Natural killer cell (primary cell): Measurements from ENCODE around the gene IPPK. TPM values are rescaled to one million over a fixed set of nuclear protein-coding genes. Genes with fewer than 3 reads are reported as not detected.

ENCODE experiments used
- ATAC-seq, 3 donors: fragments of 150-1000 bp in 2 of 3; fragments of 200-7000 bp in 1 of 3; cut with Tn5 transposase; 1 replicate in 1 of 3; 2 replicates in 2 of 3; pipeline ENCODE4 v1.10.0; 2021; ENCODE audit warnings: mild to moderate bottlenecking in 2 of 3, moderate library complexity in 2 of 3
- DNase-seq, 2 donors: peaks; one replicate each; pipeline versions ENCODE4 v3.0.0 to v3.0.0-alpha.2; 2013 to 2021; ENCODE audit warnings: mixed read lengths in 1 of 2
- H3K27ac ChIP-seq: one replicate; pipeline ENCODE4 v1.5.1; 2013; ENCODE audit warnings: mild to moderate bottlenecking, low read length
- H3K27me3 ChIP-seq: one replicate; pipeline ENCODE4 v1.6.1; 2013; ENCODE audit warnings: low read length; ENCODE audit not compliant: control insufficient read depth, insufficient read depth
- H3K36me3 ChIP-seq: one replicate; pipeline ENCODE4 v1.6.1; 2013; ENCODE audit warnings: low read length; ENCODE audit not compliant: control insufficient read depth, insufficient read depth
- H3K4me1 ChIP-seq: one replicate; pipeline ENCODE4 v1.6.1; 2013; ENCODE audit warnings: low read length; ENCODE audit not compliant: control insufficient read depth, insufficient read depth
- H3K4me3 ChIP-seq: one replicate; pipeline ENCODE4 v1.5.1; 2013; ENCODE audit warnings: low read length
- H3K9me3 ChIP-seq: one replicate; pipeline ENCODE4 v1.6.1; 2013; ENCODE audit warnings: low read length; ENCODE audit not compliant: control insufficient read depth, insufficient read depth
- H3K27ac Mint-ChIP-seq, 2 donors: one replicate each; pipeline ENCODE4 v1.8.0; 2022; ENCODE audit warnings: mild to moderate bottlenecking in 2 of 2, mixed read lengths in 2 of 2, moderate library complexity in 1 of 2
- H3K27me3 Mint-ChIP-seq, 2 donors: one replicate each; pipeline ENCODE4 v1.8.0; 2022; ENCODE audit warnings: low read depth in 2 of 2, mixed read lengths in 2 of 2
- H3K36me3 Mint-ChIP-seq: one replicate; pipeline ENCODE4 v1.8.0; 2022; ENCODE audit warnings: mixed read lengths
- H3K4me1 Mint-ChIP-seq, 2 donors: one replicate each; pipeline ENCODE4 v1.8.0; 2022; ENCODE audit warnings: mixed read lengths in 2 of 2
- H3K4me3 Mint-ChIP-seq: one replicate; pipeline ENCODE4 v1.8.0; 2022; ENCODE audit warnings: mild to moderate bottlenecking, moderate library complexity, mixed read lengths
- H3K9me3 Mint-ChIP-seq, 2 donors: one replicate each; pipeline ENCODE4 v1.8.0; 2022; ENCODE audit warnings: mixed read lengths in 2 of 2
- CTCF ChIP-seq: fragments of 200-600 bp; IDR thresholded peaks from one replicate; pipeline ENCODE4 v1.8.0; 2022; ENCODE audit warnings: antibody characterized with exemption
- WGBS: methylation state at CpG from one replicate; pipeline ENCODE4 v1.1.7; 2013; ENCODE audit warnings: missing lambda C conversion rate; ENCODE audit not compliant: insufficient coverage; 5-methylcytosine and 5-hydroxymethylcytosine counted together
- intact Hi-C: fragments of 100-400 bp; cut with micrococcal nuclease; formaldehyde crosslinking; loops from one replicate; pipeline ENCODE4 v1.14.2; 2022
- total RNA-seq, 4 donors: library from RNA; stranded (reverse); fragments of 120-200 nt in 1 of 4; gene quantifications; one replicate each; pipeline versions ENCODE4 v1.2.3 to v1.2.4, GENCODE V29; 2013 to 2022

The IPPK gene
- total RNA-seq, 3 donors from 2014 or later (not counting 1 experiment from before 2014, with no cell fraction given): 4.9 to 9.2 (median 6.7) TPM

- WGBS: 97% methylated on average over 3 of the region's 5 CpGs
- no peak for ATAC-seq
- no peak overlapping the region for H3K27ac ChIP-seq
- no peak for TF ChIP-seq CTCF
- Mint-ChIP-seq H3K4me3 (no peak overlapping the region), H3K9me3 (peaks cover 0 to 8% of the 10 kb centered on the region in 2 donors), H3K4me1 (no peaks in the 10 kb centered on the region), H3K27me3 (no peaks in the 10 kb centered on the region), H3K36me3 (no peaks in the 10 kb centered on the region), H3K27ac (no peak overlapping the region)
- H3K4me3 ChIP-seq: no peak overlapping the region
- no peaks in the 10 kb centered on the region for H3K4me1 ChIP-seq
- H3K9me3 ChIP-seq: no peaks in the 10 kb centered on the region
- intact Hi-C loops: no loop called here
- H3K36me3 ChIP-seq: no peaks in the 10 kb centered on the region
- no peaks in the 10 kb centered on the region for H3K27me3 ChIP-seq
- no peak for DNase-seq
These were observed 65.9 kb downstream of the IPPK start for GRCh38 chr9:92603990-92604389.

GRCh38 chr9:92603100-92603499, 66.8 kb downstream of the IPPK start:
- no peak for ATAC-seq
- WGBS: 99% methylated on average over 5 of the region's 5 CpGs
- no peak for TF ChIP-seq CTCF
- H3K9me3 Mint-ChIP-seq: peaks cover 0 to 8% of the 10 kb centered on the region in 2 donors
- H3K4me1 ChIP-seq: no peaks in the 10 kb centered on the region
- H3K27me3 ChIP-seq: no peaks in the 10 kb centered on the region
- no peak for DNase-seq
- H3K27ac ChIP-seq: no peak overlapping the region
- intact Hi-C loops: no loop called here
- H3K4me3 Mint-ChIP-seq: no peak overlapping the region
- no peaks in the 10 kb centered on the region for H3K36me3 Mint-ChIP-seq
- no peaks in the 10 kb centered on the region for H3K9me3 ChIP-seq
- H3K4me1 Mint-ChIP-seq: no peaks in the 10 kb centered on the region
- H3K36me3 ChIP-seq: no peaks in the 10 kb centered on the region
- H3K4me3 ChIP-seq: no peak overlapping the region
- H3K27ac Mint-ChIP-seq: no peak overlapping the region
- no peaks in the 10 kb centered on the region for H3K27me3 Mint-ChIP-seq

GRCh38 chr9:92602413-92602812, 67.5 kb downstream of the IPPK start:
- DNase-seq (no peak), ATAC-seq (no peak)
- no peak for TF ChIP-seq CTCF
- Histone ChIP-seq H3K27ac (no peak overlapping the region), H3K36me3 (no peaks in the 10 kb centered on the region), H3K4me1 (no peaks in the 10 kb centered on the region), H3K9me3 (no peaks in the 10 kb centered on the region), H3K4me3 (no peak overlapping the region), H3K27me3 (no peaks in the 10 kb centered on the region)
- Mint-ChIP-seq H3K9me3 (peaks cover 0 to 8% of the 10 kb centered on the region in 2 donors), H3K4me3 (no peak overlapping the region), H3K27ac (no peak overlapping the region), H3K36me3 (no peaks in the 10 kb centered on the region), H3K4me1 (no peaks in the 10 kb centered on the region), H3K27me3 (no peaks in the 10 kb centered on the region)
- 96% methylated on average over 10 of the region's 10 CpGs for WGBS
- intact Hi-C loops: no loop called here

GRCh38 chr9:92601451-92601850, 68.5 kb downstream of the IPPK start:
- ATAC-seq (no peak), DNase-seq (no peak)
- Mint-ChIP-seq H3K27ac (no peak overlapping the region), H3K4me1 (no peaks in the 10 kb centered on the region), H3K9me3 (peaks cover 0 to 8% of the 10 kb centered on the region in 2 donors), H3K36me3 (no peaks in the 10 kb centered on the region), H3K4me3 (no peak overlapping the region), H3K27me3 (no peaks in the 10 kb centered on the region)
- Histone ChIP-seq H3K27me3 (no peaks in the 10 kb centered on the region), H3K4me1 (no peaks in the 10 kb centered on the region), H3K36me3 (no peaks in the 10 kb centered on the region), H3K4me3 (no peak overlapping the region), H3K9me3 (no peaks in the 10 kb centered on the region), H3K27ac (no peak overlapping the region)
- intact Hi-C loops: no loop called here
- 92% methylated on average over 12 of the region's 12 CpGs for WGBS
- no peak for TF ChIP-seq CTCF
